H1 (cell line): ENCODE data around the gene FAM221B. TPM values are rescaled to one million over a fixed set of nuclear protein-coding genes. Genes with fewer than 3 reads are reported as not detected.

Experiments used
- CTCF ChIA-PET: fragments of 300-600 bp; sonication (Branson Sonifier 250); formaldehyde crosslinking; loops from one replicate; lab custom pipeline; 2021; ENCODE audit not compliant: partially characterized antibody; lab: Charles Lee
- POLR2A ChIA-PET: fragments of 300-600 bp; sonication (Branson Sonifier 250); formaldehyde crosslinking; loops from one replicate; lab custom pipeline; 2021; ENCODE audit warnings: inconsistent platforms; ENCODE audit not compliant: partially characterized antibody; lab: Charles Lee
- DNase-seq, 2 experiments: peaks; one replicate each; pipeline versions ENCODE4 v3.0.0 to v3.0.0-alpha.2; 2010 to 2022; ENCODE audit warnings: low spot score in 2 of 2, low read depth in 1 of 2, mixed read lengths in 1 of 2
- FAIRE-seq: peaks from 2 replicates; lab custom pipeline; 2011; peaks lifted over from hg19 to GRCh38; lab: Jason Lieb, UNC
- H2AFZ ChIP-seq: 2 replicates; pipeline ENCODE4 v1.8.1; 2012; ENCODE audit warnings: low read length, inconsistent platforms
- H2AK5ac ChIP-seq: 2 replicates; pipeline ENCODE4 v1.6.1; 2013; ENCODE audit warnings: low read depth, low read length
- H2BK120ac ChIP-seq: replicated peaks from 2 replicates; pipeline ENCODE3; 2013; ENCODE audit warnings: low read depth, low read length, inconsistent platforms
- H2BK12ac ChIP-seq: 2 replicates; pipeline ENCODE4 v1.6.1; 2013; ENCODE audit warnings: low read depth, low read length
- H2BK15ac ChIP-seq: 2 replicates; pipeline ENCODE4 v1.6.1; 2013; ENCODE audit warnings: low read length
- H2BK20ac ChIP-seq: 2 replicates; pipeline ENCODE4 v1.6.1; 2013; ENCODE audit warnings: low read length
- H2BK5ac ChIP-seq: 2 replicates; pipeline ENCODE4 v1.6.1; 2013; ENCODE audit warnings: low read depth, low read length
- H3K14ac ChIP-seq: 2 replicates; pipeline ENCODE4 v1.6.1; 2013; ENCODE audit warnings: inconsistent platforms; ENCODE audit not compliant: insufficient read length
- H3K18ac ChIP-seq: 2 replicates; pipeline ENCODE4 v1.6.1; 2013; ENCODE audit warnings: low read length; ENCODE audit errors: extremely low read depth
- H3K23ac ChIP-seq: 2 replicates; pipeline ENCODE4 v1.6.1; 2013; ENCODE audit warnings: inconsistent platforms; ENCODE audit not compliant: insufficient read length
- H3K23me2 ChIP-seq: 2 replicates; pipeline ENCODE4 v1.6.1; 2013; ENCODE audit warnings: low read depth, low read length
- H3K27ac ChIP-seq: 2 replicates; pipeline ENCODE4 v1.6.1; 2011; ENCODE audit warnings: low read depth, low read length, inconsistent platforms
- H3K27me3 ChIP-seq, 4 experiments: replicated peaks in 1 of 4; 1 replicate in 1 of 4; 2 replicates in 3 of 4; pipeline versions ENCODE4 v1.6.1 to v1.8.1; 2011 to 2013; ENCODE audit warnings: low read length in 3 of 4, mild to moderate bottlenecking in 3 of 4, inconsistent platforms in 2 of 4, mixed read lengths in 2 of 4, moderate library complexity in 1 of 4; ENCODE audit not compliant: control insufficient read depth in 3 of 4, insufficient read depth in 3 of 4; ENCODE audit errors: extremely low read depth in 1 of 4
- H3K36me3 ChIP-seq, 4 experiments: 2 replicates each; pipeline versions ENCODE4 v1.6.1 to v1.8.1; 2011 to 2013; ENCODE audit warnings: mild to moderate bottlenecking in 4 of 4, low read length in 3 of 4, moderate library complexity in 2 of 4, control low read depth in 1 of 4, inconsistent platforms in 1 of 4; ENCODE audit not compliant: insufficient read depth in 4 of 4, control insufficient read depth in 2 of 4
- H3K4ac ChIP-seq: replicated peaks from 2 replicates; pipeline ENCODE3; 2013; ENCODE audit warnings: low read length, low read depth, mixed read lengths, inconsistent platforms; ENCODE audit not compliant: insufficient read length
- H3K4me1 ChIP-seq, 4 experiments: replicated peaks in 1 of 4; 1 replicate in 1 of 4; 2 replicates in 3 of 4; pipeline versions ENCODE4 v1.6.1 to v1.8.1; 2011 to 2013; ENCODE audit warnings: low read length in 3 of 4, inconsistent platforms in 2 of 4, mixed read lengths in 1 of 4; ENCODE audit not compliant: insufficient read depth in 4 of 4, control insufficient read depth in 3 of 4
- H3K4me2 ChIP-seq, 2 experiments: 2 replicates each; pipeline versions ENCODE4 v1.6.1 to v1.8.1; 2011 to 2013; ENCODE audit warnings: low read depth in 2 of 2, low read length in 2 of 2, control low read depth in 1 of 2, inconsistent platforms in 1 of 2, mild to moderate bottlenecking in 1 of 2; ENCODE audit not compliant: insufficient read depth in 1 of 2
- H3K4me3 ChIP-seq, 4 experiments: fragments of 200-600, 300-600 bp in 1 of 4; sonication (generic), shearing (Covaris generic), sonication (Bioruptor Twin) in 1 of 4; 2 replicates each; pipeline versions ENCODE4 v1.5.1 to v1.8.1; 2011 to 2016; ENCODE audit warnings: low read length in 4 of 4, low read depth in 3 of 4, control low read depth in 2 of 4, inconsistent platforms in 2 of 4, mild to moderate bottlenecking in 2 of 4, mixed read lengths in 1 of 4, moderate library complexity in 1 of 4; ENCODE audit not compliant: insufficient read depth in 2 of 4; ENCODE audit errors: extremely low read depth in 1 of 4
- H3K56ac ChIP-seq: replicated peaks from 2 replicates; pipeline ENCODE3; 2013; ENCODE audit warnings: low read depth, mild to moderate bottlenecking, mixed read lengths, low read length, inconsistent platforms; ENCODE audit not compliant: insufficient read length
- H3K79me1 ChIP-seq: 2 replicates; pipeline ENCODE4 v1.6.1; 2013; ENCODE audit warnings: low read depth, low read length, control low read depth
- H3K79me2 ChIP-seq, 2 experiments: 2 replicates each; pipeline versions ENCODE4 v1.6.1 to v1.8.1; 2012 to 2013; ENCODE audit warnings: low read length in 2 of 2, mild to moderate bottlenecking in 2 of 2, inconsistent platforms in 1 of 2; ENCODE audit not compliant: insufficient read depth in 2 of 2, control insufficient read depth in 1 of 2
- H3K9ac ChIP-seq, 4 experiments: replicated peaks in 1 of 4; 1 replicate in 1 of 4; 2 replicates in 3 of 4; pipeline versions ENCODE4 v1.6.1 to v1.8.1; 2011 to 2013; ENCODE audit warnings: low read depth in 3 of 4, low read length in 3 of 4, control low read depth in 2 of 4, mild to moderate bottlenecking in 2 of 4, moderate library complexity in 2 of 4, inconsistent platforms in 1 of 4; ENCODE audit errors: extremely low read depth in 1 of 4
- H3K9me3 ChIP-seq, 2 experiments: 2 replicates each; pipeline versions ENCODE4 v1.6.1 to v1.8.1; 2012 to 2013; ENCODE audit warnings: mild to moderate bottlenecking in 2 of 2, moderate library complexity in 2 of 2, control low read depth in 1 of 2, inconsistent platforms in 1 of 2, low read depth in 1 of 2, low read length in 1 of 2, mixed read lengths in 1 of 2; ENCODE audit not compliant: insufficient read depth in 2 of 2
- H4K20me1 ChIP-seq, 2 experiments: replicated peaks in 1 of 2; 2 replicates each; pipeline versions ENCODE3 to v1.8.1; 2011 to 2013; ENCODE audit warnings: inconsistent platforms in 2 of 2, low read length in 2 of 2, mild to moderate bottlenecking in 1 of 2; ENCODE audit not compliant: insufficient read depth in 2 of 2, control insufficient read depth in 1 of 2
- H4K5ac ChIP-seq: 2 replicates; pipeline ENCODE4 v1.6.1; 2013; ENCODE audit warnings: low read length, low read depth, mixed read lengths, inconsistent platforms; ENCODE audit not compliant: insufficient read length
- H4K8ac ChIP-seq: 2 replicates; pipeline ENCODE4 v1.8.0; 2013; ENCODE audit warnings: mild to moderate bottlenecking, moderate library complexity, low read length, inconsistent platforms; ENCODE audit not compliant: insufficient read depth; ENCODE audit errors: extremely low read depth
- H4K91ac ChIP-seq: replicated peaks from 2 replicates; pipeline ENCODE3; 2013; ENCODE audit warnings: low read length, mixed read lengths, inconsistent platforms; ENCODE audit not compliant: insufficient read length
- ASH2L ChIP-seq: fragments of 200-600, 300-600 bp; sonication (generic); IDR thresholded peaks from one replicate; pipeline ENCODE4 v1.7.1; 2017; ENCODE audit warnings: low read length
- BCL11A ChIP-seq, 2 experiments: IDR thresholded peaks; one replicate each; pipeline ENCODE4 v1.6.1; 2011; ENCODE audit warnings: low read depth in 2 of 2, low read length in 2 of 2, mild to moderate bottlenecking in 2 of 2
- GABPA ChIP-seq: IDR thresholded peaks from 2 replicates; pipeline ENCODE4 v1.6.1; 2011; ENCODE audit warnings: mild to moderate bottlenecking, low read length, moderate library complexity, borderline replicate concordance; ENCODE audit not compliant: insufficient read depth
- GTF2F1 ChIP-seq: IDR thresholded peaks from 2 replicates; pipeline ENCODE4 v1.6.1; 2012; ENCODE audit warnings: low read depth, low read length, improper control_type of control experiment, borderline replicate concordance
- NRF1 ChIP-seq: IDR thresholded peaks from 2 replicates; pipeline ENCODE4 v1.6.1; 2011; ENCODE audit warnings: mild to moderate bottlenecking, low read depth, low read length, improper control_type of control experiment
- SIN3A ChIP-seq, 2 experiments: IDR thresholded peaks in 1 of 2; conservative IDR thresholded peaks in 1 of 2; 2 replicates each; pipeline ENCODE4 v1.6.1; 2011 to 2012; ENCODE audit warnings: low read length in 2 of 2, improper control_type of control experiment in 1 of 2, low read depth in 1 of 2, mild to moderate bottlenecking in 1 of 2
- SUZ12 ChIP-seq: fragments of 200-600 bp; sonication (generic); IDR thresholded peaks from 2 replicates; pipeline ENCODE4 v1.6.1; 2012; ENCODE audit warnings: mild to moderate bottlenecking, inconsistent platforms, low read length, moderate library complexity, mixed read lengths
- TBP ChIP-seq: IDR thresholded peaks from 2 replicates; pipeline ENCODE4 v1.6.1; 2011; ENCODE audit warnings: low read depth, low read length, improper control_type of control experiment
- ZNF274 ChIP-seq: IDR thresholded peaks from 2 replicates; pipeline ENCODE4 v1.7.0; 2012; ENCODE audit warnings: low read length, borderline replicate concordance; ENCODE audit errors: extremely low read depth
- WGBS, 2 experiments: shearing (Covaris generic) in 1 of 2; methylation state at CpG; one replicate each; pipeline versions ENCODE4 v1.1.6 to v1.1.7; 2013 to 2015; ENCODE audit warnings: low lambda C conversion rate in 2 of 2, mixed read lengths in 2 of 2, inconsistent platforms in 1 of 2, low coverage in 1 of 2, missing lambda C conversion rate in 1 of 2; ENCODE audit not compliant: insufficient replicate concordance in 2 of 2, insufficient coverage in 1 of 2, insufficient read length in 1 of 2; ENCODE audit errors: extremely low coverage in 1 of 2, missing lambda C conversion rate in 1 of 2; 5-methylcytosine and 5-hydroxymethylcytosine counted together
- polyA plus RNA-seq, 7 experiments: library from polyadenylated mRNA; depleted of rRNA in 3 of 7; stranded (reverse) in 5 of 7; unstranded in 2 of 7; fragments of >200 nt in 5 of 7; fragments of 200-250 nt in 2 of 7; gene quantifications; 1 replicate in 5 of 7; 2 replicates in 1 of 7; 4 replicates in 1 of 7; pipeline versions ENCODE4 v1.2.1 to v1.2.3, GENCODE V29; 2011 to 2013; ENCODE audit warnings: missing spikeins in 2 of 7, mixed read lengths in 2 of 7
- total RNA-seq: library from RNA; stranded (reverse); fragmentation: NEBNext Ultra II Directional; extraction: Animal tissue kit (Norgen Biotek cat#: 25700); gene quantifications from 2 replicates; pipeline ENCODE4 v1.2.1, GENCODE V29; 2021

FAM221B gene
- total and polyA plus RNA-seq, 2 of the 8 experiments (the other 6 are each of a cell fraction or from before 2014, with no cell fraction given) = not detected

GRCh38 chr9:35790385-35791296, 37.9 kb downstream of the FAM221B start:
- H4K20me1 ChIP-seq = no peaks in the 10 kb centered on the region
- H3K4me3 ChIP-seq = peak overlapping the region; percentile 39 to 65 (median 52); a peak in 7 of 8 replicates
- WGBS, 2 experiments = 19% methylated on average over 37 of the region's 37 CpGs; no CpG with 5 or more reads in 1 of the 2 experiments
- H3K23ac ChIP-seq = no peak overlapping the region
- no peak overlapping the region for H3K56ac ChIP-seq
- 0 out of 2 replicates have a peak overlapping the region, but pooled peaks have one; percentile 85 for H4K8ac ChIP-seq
- H4K91ac ChIP-seq = peak overlapping the region; percentile 17
- POLR2A ChIA-PET = interaction anchor here (0.6 to 3.9 kb wide), 13 partner anchors 9 to 99 kb away, joined by 3 to 38 read pairs (median 4); partner anchors contain the start of genes CREB3, FAM221B, HINT2 and SPAG8
- H2BK15ac ChIP-seq = peak overlapping the region; percentile 81; the same call in 1 of the 2 replicates
- H3K14ac ChIP-seq = no peak overlapping the region
- H3K79me2 ChIP-seq = no peaks in the 10 kb centered on the region
- no peak overlapping the region for H2BK20ac ChIP-seq
- peak overlapping the region; percentile 69 for H2AFZ ChIP-seq
- no peaks in the 10 kb centered on the region for H3K9me3 ChIP-seq
- no peak overlapping the region; the same call in 1 of the 2 replicates for H2BK12ac ChIP-seq
- no peaks in the 10 kb centered on the region for H3K79me1 ChIP-seq
- peak overlapping the region; percentile 46 to 89 for H3K4me2 ChIP-seq
- CTCF ChIA-PET = interaction anchor here (0.6 to 4.0 kb wide), 54 partner anchors 8 to 232 kb away, joined by 3 to 67 read pairs (median 5); partner anchors contain the start of genes FAM221B, HINT2, MSMP and SPAG8
- H3K9ac ChIP-seq = peak overlapping the region in 2 of 4 experiments; percentile 23 to 34; a peak in 3 of 7 replicates
- peak overlapping the region; percentile 30 for H3K4ac ChIP-seq
- H3K4me1 ChIP-seq = peaks cover 5 to 13% (median 7%) of the 10 kb centered on the region in 4 experiments; a peak in 6 of 7 replicates
- no peak overlapping the region; the same call in 1 of the 2 replicates for H2BK5ac ChIP-seq
- peak; percentile 93 for FAIRE-seq
- peaks cover 5% of the 10 kb centered on the region; the same call in 1 of the 2 replicates for H3K23me2 ChIP-seq
- no peak overlapping the region for H2BK120ac ChIP-seq
- H3K18ac ChIP-seq = peak overlapping the region; percentile 78
- H4K5ac ChIP-seq = peak overlapping the region; percentile 70
- no peak overlapping the region for H2AK5ac ChIP-seq
- peak in 1 of 2 experiments; percentile 78 for DNase-seq
- H3K36me3 ChIP-seq = no peaks in the 10 kb centered on the region
- H3K27me3 ChIP-seq = peaks cover 0 to 10% (median 0%) of the 10 kb centered on the region in 4 experiments; a peak in 4 of 7 replicates
- H3K27ac ChIP-seq = no peak overlapping the region
- TF ChIP-seq NRF1 (no peak), GTF2F1 (no peak), ASH2L (peak; percentile 18), GABPA (0 out of 2 replicates have a peak, but pooled peaks have one; percentile 35), SIN3A (conservative IDR thresholded peaks at IDR 0.05 in 1 of 2, IDR thresholded peaks at IDR 0.05 in 1 of 2; ENCODE audit: low read depth in 1 of 2, low read length in 2 of 2) (no peak), TBP (0 out of 2 replicates have a peak, but pooled peaks have one; percentile 22), SUZ12 (no peak), ZNF274 (no peak), BCL11A (IDR thresholded peaks at IDR 0.05; ENCODE audit: low read depth in 2 of 2, low read length in 2 of 2) (no peak)
